A673 (cell line): ENCODE data around the gene PALLD. TPM values are rescaled to one million over a fixed set of nuclear protein-coding genes. Genes with fewer than 3 reads are reported as not detected.

Experiments used
- BruUV-seq: library from RNA; stranded (reverse); fragments of 400-500 nt; replicated peaks from 2 replicates; lab custom pipeline; 2021; lab: Mats Ljungman, UMichigan
- CTCF ChIA-PET: fragments of 300-600 bp; sonication (Branson Sonifier 250); formaldehyde crosslinking; loops from one replicate; lab custom pipeline; 2022; ENCODE audit warnings: antibody characterized with exemption; lab: Charles Lee
- POLR2A ChIA-PET: fragments of 300-600 bp; sonication (Branson Sonifier 250); formaldehyde crosslinking; loops from one replicate; lab custom pipeline; 2022; ENCODE audit warnings: antibody characterized with exemption; ENCODE audit not compliant: low non-redundant PET; lab: Charles Lee
- DNase-seq: peaks from one replicate; pipeline ENCODE4 v3.0.0-alpha.2; 2015; ENCODE audit warnings: low spot score
- H3K27ac ChIP-seq: fragments of 200-600 bp; sonication (generic); 2 replicates; pipeline ENCODE4 v1.5.1; 2016; ENCODE audit warnings: mixed run types, low read depth, mild to moderate bottlenecking, mixed read lengths, antibody characterized with exemption, low read length; ENCODE audit not compliant: poor library complexity, severe bottlenecking
- H3K27me3 ChIP-seq: fragments of 200-600 bp; sonication (generic); replicated peaks from 2 replicates; pipeline ENCODE4 v1.6.1; 2017; ENCODE audit warnings: mixed run types, low read depth, mild to moderate bottlenecking, mixed read lengths, antibody characterized with exemption, low read length; ENCODE audit not compliant: insufficient read depth, poor library complexity
- H3K36me3 ChIP-seq: fragments of 200-600 bp; sonication (generic); 2 replicates; pipeline ENCODE4 v1.6.1; 2016; ENCODE audit warnings: mixed run types, mild to moderate bottlenecking, mixed read lengths, antibody characterized with exemption, low read length; ENCODE audit not compliant: insufficient read depth, poor library complexity, severe bottlenecking
- H3K4me1 ChIP-seq: fragments of 200-600 bp; sonication (generic); 2 replicates; pipeline ENCODE4 v1.6.1; 2017; ENCODE audit warnings: mixed run types, mild to moderate bottlenecking, mixed read lengths, antibody characterized with exemption, low read length; ENCODE audit not compliant: insufficient read depth, poor library complexity, severe bottlenecking
- H3K4me3 ChIP-seq: fragments of 200-600 bp; sonication (generic); 2 replicates; pipeline ENCODE4 v1.5.1; 2016; ENCODE audit warnings: low read depth, mixed run types, mild to moderate bottlenecking, mixed read lengths, low read length; ENCODE audit not compliant: poor library complexity, severe bottlenecking
- H3K9me3 ChIP-seq: fragments of 200-600 bp; sonication (generic); 2 replicates; pipeline ENCODE4 v1.6.1; 2016; ENCODE audit warnings: mixed run types, low read depth, mild to moderate bottlenecking, mixed read lengths, antibody characterized with exemption, low read length; ENCODE audit not compliant: poor library complexity, severe bottlenecking
- EZH2 ChIP-seq: fragments of 200-600 bp; sonication (generic); IDR thresholded peaks from 2 replicates; pipeline ENCODE4 v1.6.1; 2017; ENCODE audit warnings: borderline replicate concordance, low read depth, mild to moderate bottlenecking, mixed read lengths, antibody characterized with exemption, low read length; ENCODE audit not compliant: poor library complexity, severe bottlenecking
- intact Hi-C: fragments of 100-400 bp; cut with micrococcal nuclease; formaldehyde crosslinking; loops from one replicate; pipeline ENCODE4 v1.10.0; 2022; ENCODE audit not compliant: unreplicated experiment
- total RNA-seq: library from RNA; stranded (reverse); gene quantifications from 2 replicates; pipeline ENCODE4 v1.2.3, GENCODE V29; 2021
- TF ChIP-seq, protein P1 (sequence below): fragments of 300-800, 200-600 bp; sonication (generic); conservative IDR thresholded peaks from 2 replicates; pipeline ENCODE4 v1.5.1; 2017; ENCODE audit warnings: low read depth, mild to moderate bottlenecking, antibody characterized with exemption, low read length, moderate library complexity, mixed read lengths

The PALLD gene
- total RNA-seq, 1 experiment from 2014 or later, result 44.1 TPM

DNA sequence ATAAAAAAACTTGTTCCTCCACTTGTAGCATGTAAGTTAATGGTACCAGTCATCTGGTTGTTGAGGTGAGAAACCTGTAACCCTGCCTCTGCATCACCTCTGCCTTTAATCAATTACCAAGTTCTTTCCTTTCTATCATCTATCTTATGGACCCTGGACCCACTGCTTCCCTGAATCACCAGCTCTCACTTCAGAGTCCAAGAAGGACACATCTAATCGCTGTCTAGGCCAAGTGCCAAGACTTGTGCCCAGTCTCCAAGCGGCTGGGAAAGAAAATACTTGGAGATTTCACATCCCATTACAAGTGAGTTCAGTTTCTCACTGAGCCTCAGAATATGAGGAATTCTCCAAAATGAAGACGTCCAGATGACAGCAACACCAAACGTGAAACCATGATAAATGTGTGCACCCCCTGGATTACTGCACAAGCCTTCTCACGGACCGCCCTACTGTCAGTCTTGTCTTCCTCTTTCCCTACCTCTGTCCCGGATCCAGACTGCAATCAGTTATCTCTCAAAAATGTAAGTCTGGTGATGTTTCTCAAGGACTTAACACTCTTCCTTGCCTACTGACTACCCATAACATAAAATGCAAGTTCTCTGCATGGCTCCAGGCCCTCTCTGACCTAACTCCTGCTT lies 10.4 kb downstream of the PALLD start:
- TF ChIP-seq, protein P1, sequence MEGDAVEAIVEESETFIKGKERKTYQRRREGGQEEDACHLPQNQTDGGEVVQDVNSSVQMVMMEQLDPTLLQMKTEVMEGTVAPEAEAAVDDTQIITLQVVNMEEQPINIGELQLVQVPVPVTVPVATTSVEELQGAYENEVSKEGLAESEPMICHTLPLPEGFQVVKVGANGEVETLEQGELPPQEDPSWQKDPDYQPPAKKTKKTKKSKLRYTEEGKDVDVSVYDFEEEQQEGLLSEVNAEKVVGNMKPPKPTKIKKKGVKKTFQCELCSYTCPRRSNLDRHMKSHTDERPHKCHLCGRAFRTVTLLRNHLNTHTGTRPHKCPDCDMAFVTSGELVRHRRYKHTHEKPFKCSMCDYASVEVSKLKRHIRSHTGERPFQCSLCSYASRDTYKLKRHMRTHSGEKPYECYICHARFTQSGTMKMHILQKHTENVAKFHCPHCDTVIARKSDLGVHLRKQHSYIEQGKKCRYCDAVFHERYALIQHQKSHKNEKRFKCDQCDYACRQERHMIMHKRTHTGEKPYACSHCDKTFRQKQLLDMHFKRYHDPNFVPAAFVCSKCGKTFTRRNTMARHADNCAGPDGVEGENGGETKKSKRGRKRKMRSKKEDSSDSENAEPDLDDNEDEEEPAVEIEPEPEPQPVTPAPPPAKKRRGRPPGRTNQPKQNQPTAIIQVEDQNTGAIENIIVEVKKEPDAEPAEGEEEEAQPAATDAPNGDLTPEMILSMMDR, result no peak
- TF ChIP-seq EZH2, result no peak
- intact Hi-C loops, result no loop called here
- H3K4me1 ChIP-seq, result peaks cover 4% of the 10 kb centered on the region
- POLR2A ChIA-PET, result no interaction called here
- CTCF ChIA-PET, result interaction anchor here (0.6 kb wide), 1 partner anchor 503 kb away, joined by 5 read pairs; the partner anchor contains the start of gene CBR4
- H3K27me3 ChIP-seq, result no peaks in the 10 kb centered on the region
- H3K27ac ChIP-seq, result no peak overlapping the region
- no peak overlapping the region for H3K4me3 ChIP-seq
- no peaks in the 10 kb centered on the region for H3K9me3 ChIP-seq
- no TSS peak for BruUV-seq
- H3K36me3 ChIP-seq, result no peaks in the 10 kb centered on the region
- DNase-seq, result no peak

DNA sequence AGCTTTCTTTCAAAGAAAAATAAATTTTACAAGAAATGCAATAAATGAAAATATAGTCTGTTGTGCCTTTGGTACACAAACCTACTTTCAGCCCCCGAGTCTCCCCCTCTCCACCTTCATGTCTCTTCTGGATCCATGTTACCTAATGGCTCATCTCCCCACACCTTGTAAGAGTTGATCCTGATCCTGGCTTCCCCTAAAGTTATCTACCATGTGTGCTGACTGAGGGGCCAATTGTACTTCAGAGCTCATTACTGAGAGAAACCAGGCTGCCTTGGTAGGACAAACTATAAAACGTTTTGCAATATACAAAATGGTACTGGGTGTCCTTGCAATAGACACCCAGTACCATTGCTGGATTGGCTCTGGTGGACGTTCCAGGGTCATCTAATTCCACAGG lies 11.8 kb downstream of the PALLD start:
- H3K4me1 ChIP-seq, result peaks cover 4% of the 10 kb centered on the region
- POLR2A ChIA-PET, result interaction anchor here (0.6 kb wide), 1 partner anchor 220 kb away, joined by 4 read pairs; no protein-coding TSS in a partner anchor
- DNase-seq, result no peak
- no TSS peak for BruUV-seq
- no peaks in the 10 kb centered on the region for H3K36me3 ChIP-seq
- CTCF ChIA-PET, result no interaction called here
- H3K9me3 ChIP-seq, result no peaks in the 10 kb centered on the region
- TF ChIP-seq EZH2, result no peak
- TF ChIP-seq, protein P1, result no peak
- intact Hi-C loops, result no loop called here
- H3K27me3 ChIP-seq, result no peaks in the 10 kb centered on the region
- H3K27ac ChIP-seq, result no peak overlapping the region
- no peak overlapping the region for H3K4me3 ChIP-seq

DNA sequence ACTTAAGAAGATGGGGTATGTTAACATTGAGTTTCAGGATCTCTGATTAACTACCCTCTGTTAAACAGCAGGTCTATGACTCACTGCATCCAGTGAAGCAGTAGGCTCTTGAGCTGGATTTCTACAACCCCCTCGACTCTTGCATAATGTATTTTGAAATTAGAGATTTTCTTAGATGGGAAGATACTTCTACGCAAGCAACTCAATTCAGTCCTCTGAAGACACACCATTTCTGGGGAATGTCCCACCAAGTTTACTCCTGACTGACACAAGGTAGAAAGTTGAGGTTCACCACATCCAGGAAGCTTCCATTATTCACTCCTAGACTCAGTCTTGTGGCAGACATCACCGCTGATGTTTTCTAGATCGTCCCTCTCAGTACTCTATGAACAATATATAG lies 12.9 kb downstream of the PALLD start:
- CTCF ChIA-PET, result no interaction called here
- intact Hi-C loops, result loop anchor here (5.0 to 10.0 kb wide), 4 partner anchors 205 to 983 kb away; no protein-coding TSS in a partner anchor
- BruUV-seq, result no TSS peak

More for the DNA sequence above, 12.9 kb downstream of the PALLD start:
- POLR2A ChIA-PET, result no interaction called here
- H3K36me3 ChIP-seq, result no peaks in the 10 kb centered on the region
- no peak overlapping the region for H3K4me3 ChIP-seq
- no peaks in the 10 kb centered on the region for H3K27me3 ChIP-seq
- H3K9me3 ChIP-seq, result no peaks in the 10 kb centered on the region
- TF ChIP-seq, protein P1, result no peak
- peaks cover 4% of the 10 kb centered on the region for H3K4me1 ChIP-seq
- DNase-seq, result peak; percentile 41
- H3K27ac ChIP-seq, result no peak overlapping the region
